ENCODE measurements around the gene TRAPPC2L.

The TRAPPC2L gene

GRCh38 chr16:88910284-88911135, 53.6 kb downstream of the TRAPPC2L start:
- no peak for DNase-seq (ENCODE audit: low read depth)

GRCh38 chr16:88911136-88911945, 54.4 kb downstream of the TRAPPC2L start:
- no peak for DNase-seq (ENCODE audit: low read depth)

- DNase-seq (ENCODE audit: low read depth), result no peak
Observed at GRCh38 chr16:88911946-88912310, 55.0 kb downstream of the TRAPPC2L start.
